IMR-90 (cell line): ENCODE data around the gene PLCH1. TPM values are rescaled to one million over a fixed set of nuclear protein-coding genes. Genes with fewer than 3 reads are reported as not detected.

Experiments used
- ATAC-seq: fragments of 200-7000 bp; cut with Tn5 transposase; 2 replicates; pipeline ENCODE4 v1.9.1; 2020; ENCODE audit warnings: low read depth, mild to moderate bottlenecking, moderate library complexity
- BruUV-seq: library from RNA; stranded (reverse); fragments of 400-500 nt; replicated peaks from 2 replicates; lab custom pipeline; 2021; lab: Mats Ljungman, UMichigan
- CTCF ChIA-PET: fragments of 300-600 bp; formaldehyde crosslinking; extraction: SDS; loops from one replicate; lab custom pipeline; 2021; ENCODE audit warnings: antibody characterized with exemption; lab: Yijun Ruan, JAX
- POLR2A ChIA-PET: fragments of 300-600 bp; sonication (Branson Sonifier 250); formaldehyde crosslinking; loops from one replicate; lab custom pipeline; 2022; ENCODE audit warnings: antibody characterized with exemption; ENCODE audit not compliant: unreplicated experiment; lab: Charles Lee
- DNase-seq: peaks from one replicate; pipeline ENCODE4 v3.0.0; 2013
- H2AFZ ChIP-seq: replicated peaks from 2 replicates; pipeline ENCODE3; 2013; ENCODE audit warnings: low read length, mild to moderate bottlenecking; ENCODE audit not compliant: poor library complexity
- H2AK5ac ChIP-seq: 2 replicates; pipeline ENCODE4 v1.6.1; 2013; ENCODE audit warnings: low read depth, low read length, inconsistent platforms
- H2AK9ac ChIP-seq: replicated peaks from 2 replicates; pipeline ENCODE3; 2013; ENCODE audit warnings: mild to moderate bottlenecking, low read depth, low read length, moderate library complexity; ENCODE audit not compliant: poor library complexity
- H2BK120ac ChIP-seq: 2 replicates; pipeline ENCODE4 v1.6.1; 2013; ENCODE audit warnings: low read depth, low read length, inconsistent platforms
- H2BK15ac ChIP-seq: 3 replicates; pipeline ENCODE4 v1.6.1; 2013; ENCODE audit warnings: low read depth, low read length, inconsistent platforms
- H2BK20ac ChIP-seq: 2 replicates; pipeline ENCODE4 v1.6.1; 2013; ENCODE audit warnings: low read depth, mild to moderate bottlenecking, inconsistent platforms, low read length, moderate library complexity
- H2BK5ac ChIP-seq: 2 replicates; pipeline ENCODE4 v1.6.1; 2013; ENCODE audit warnings: mild to moderate bottlenecking, low read depth, low read length, inconsistent platforms; ENCODE audit not compliant: poor library complexity, severe bottlenecking
- H3K14ac ChIP-seq: replicated peaks from 2 replicates; pipeline ENCODE4 v1.6.1; 2013; ENCODE audit warnings: low read depth, low read length, inconsistent platforms
- H3K18ac ChIP-seq: 2 replicates; pipeline ENCODE4 v1.6.1; 2013; ENCODE audit warnings: low read depth, low read length, control low read depth
- H3K23ac ChIP-seq: 2 replicates; pipeline ENCODE4 v1.6.1; 2013; ENCODE audit warnings: low read depth, low read length, inconsistent platforms
- H3K27ac ChIP-seq: 2 replicates; pipeline ENCODE4 v1.5.1; 2013; ENCODE audit warnings: mild to moderate bottlenecking, control low read depth, low read length; ENCODE audit not compliant: insufficient read depth
- H3K27me3 ChIP-seq: 2 replicates; pipeline ENCODE4 v1.6.1; 2013; ENCODE audit warnings: low read length; ENCODE audit not compliant: control insufficient read depth, insufficient read depth
- H3K36me3 ChIP-seq: 2 replicates; pipeline ENCODE4 v1.6.1; 2013; ENCODE audit warnings: low read length, mixed read lengths; ENCODE audit not compliant: control insufficient read depth, insufficient read depth
- H3K4ac ChIP-seq: 2 replicates; pipeline ENCODE4 v1.6.1; 2013; ENCODE audit warnings: low read depth, low read length, inconsistent platforms
- H3K4me1 ChIP-seq: 2 replicates; pipeline ENCODE4 v1.6.1; 2013; ENCODE audit warnings: low read length, mixed read lengths; ENCODE audit not compliant: control insufficient read depth, insufficient read depth
- H3K4me2 ChIP-seq: 2 replicates; pipeline ENCODE4 v1.6.1; 2013; ENCODE audit warnings: low read depth, mild to moderate bottlenecking, control low read depth, low read length, moderate library complexity
- H3K4me3 ChIP-seq: 2 replicates; pipeline ENCODE4 v1.5.1; 2013; ENCODE audit warnings: low read depth, mild to moderate bottlenecking, control low read depth, low read length, moderate library complexity; ENCODE audit not compliant: insufficient read depth
- H3K56ac ChIP-seq: 2 replicates; pipeline ENCODE4 v1.6.1; 2013; ENCODE audit warnings: low read length, inconsistent platforms; ENCODE audit not compliant: insufficient read depth; ENCODE audit errors: extremely low read depth
- H3K79me1 ChIP-seq, 2 experiments: 2 replicates each; pipeline ENCODE4 v1.6.1; 2013; ENCODE audit warnings: low read length in 2 of 2, inconsistent platforms in 1 of 2, low read depth in 1 of 2
- H3K9ac ChIP-seq: 2 replicates; pipeline ENCODE4 v1.6.1; 2013; ENCODE audit warnings: low read depth, low read length, control low read depth
- H3K9me1 ChIP-seq: 2 replicates; pipeline ENCODE4 v1.6.1; 2013; ENCODE audit warnings: low read length, inconsistent platforms; ENCODE audit not compliant: insufficient read depth
- H3K9me3 ChIP-seq: 2 replicates; pipeline ENCODE4 v1.6.1; 2013; ENCODE audit warnings: low read length; ENCODE audit not compliant: control insufficient read depth, insufficient read depth
- H4K20me1 ChIP-seq: 2 replicates; pipeline ENCODE4 v1.6.1; 2013; ENCODE audit warnings: low read length, inconsistent platforms; ENCODE audit not compliant: insufficient read depth
- H4K5ac ChIP-seq: 2 replicates; pipeline ENCODE4 v1.6.1; 2013; ENCODE audit warnings: mild to moderate bottlenecking, low read depth, low read length, control low read depth
- H4K8ac ChIP-seq, 2 experiments: 2 replicates each; pipeline ENCODE4 v1.6.1; 2013; ENCODE audit warnings: low read depth in 2 of 2, low read length in 2 of 2, control low read depth in 1 of 2, inconsistent platforms in 1 of 2
- H4K91ac ChIP-seq: 2 replicates; pipeline ENCODE4 v1.6.1; 2013; ENCODE audit warnings: low read depth, low read length, inconsistent platforms; ENCODE audit not compliant: insufficient read depth
- BHLHE40 ChIP-seq: fragments of 150-350 bp; IDR thresholded peaks from 2 replicates; pipeline ENCODE4 v1.6.1; 2016; ENCODE audit warnings: mild to moderate bottlenecking, low read depth, low read length
- CEBPB ChIP-seq: IDR thresholded peaks from 2 replicates; pipeline ENCODE4 v1.6.1; 2012; ENCODE audit warnings: low read depth, low read length, improper control_type of control experiment
- MAFK ChIP-seq: IDR thresholded peaks from 2 replicates; pipeline ENCODE4 v1.6.1; 2012; ENCODE audit warnings: low read depth, low read length, improper control_type of control experiment
- NFE2L2 ChIP-seq: fragments of 150-350 bp; IDR thresholded peaks from 2 replicates; pipeline ENCODE4 v1.6.1; 2016; ENCODE audit warnings: low read depth, mild to moderate bottlenecking, low read length
- POLR2A ChIP-seq: IDR thresholded peaks from 2 replicates; pipeline ENCODE4 v1.6.1; 2012; ENCODE audit warnings: mild to moderate bottlenecking, low read depth, low read length
- RCOR1 ChIP-seq: IDR thresholded peaks from 2 replicates; pipeline ENCODE4 v1.6.1; 2012; ENCODE audit warnings: mild to moderate bottlenecking, low read length, improper control_type of control experiment; ENCODE audit not compliant: insufficient replicate concordance
- SMC3 ChIP-seq: fragments of 150-350 bp; IDR thresholded peaks from 2 replicates; pipeline ENCODE4 v1.6.1; 2016; ENCODE audit warnings: low read depth, mild to moderate bottlenecking, antibody characterized with exemption, low read length, moderate library complexity
- WGBS, 2 experiments: methylation state at CpG; one replicate each; pipeline versions ENCODE4 v1.1.5 to v1.1.7; 2013; ENCODE audit warnings: missing lambda C conversion rate in 2 of 2; ENCODE audit not compliant: insufficient read length in 1 of 2; ENCODE audit errors: extremely low coverage in 2 of 2; 5-methylcytosine and 5-hydroxymethylcytosine counted together
- dilution Hi-C: fragments of 300-500 bp; cut with HindIII; formaldehyde crosslinking; loops from one replicate; pipeline ENCODE4 v1.14.3; 2018; ENCODE audit warnings: low sequenced_read_pairs; ENCODE audit not compliant: unreplicated experiment
- in situ Hi-C: fragments of 300-500 bp; cut with MboI; formaldehyde crosslinking; loops from 3 replicates; pipeline ENCODE4 v1.14.3; 2019; ENCODE audit warnings: low sequenced_read_pairs, inconsistent platforms, mixed read lengths
- intact Hi-C: fragments of 100-400 bp; cut with micrococcal nuclease; formaldehyde crosslinking; loops from 2 replicates; pipeline ENCODE4 v1.10.0; 2022
- polyA plus RNA-seq, 3 experiments: library from polyadenylated mRNA; depleted of rRNA; stranded (reverse); fragments of >200 nt; gene quantifications; 2 replicates each; pipeline ENCODE4 v1.2.3, GENCODE V29; 2012; ENCODE audit warnings: low replicate concordance in 1 of 3
- total RNA-seq: library from RNA; depleted of rRNA; stranded (reverse); fragments of >200 nt; gene quantifications from 2 replicates; pipeline ENCODE4 v1.2.3, GENCODE V29; 2012
- TF ChIP-seq, protein P1 (sequence below): fragments of 150-350 bp; IDR thresholded peaks from 2 replicates; pipeline ENCODE4 v1.6.1; 2017; ENCODE audit warnings: mild to moderate bottlenecking, antibody characterized with exemption, low read length, low read depth
- TF ChIP-seq, protein P2 (sequence below): conservative IDR thresholded peaks from 2 replicates; pipeline ENCODE4 v1.5.1; 2012; ENCODE audit warnings: mild to moderate bottlenecking, low read depth, low read length, improper control_type of control experiment

Gene PLCH1
- total and polyA plus RNA-seq, 2 of the 4 experiments (the other 2 are of a cell fraction) = not detected

DNA sequence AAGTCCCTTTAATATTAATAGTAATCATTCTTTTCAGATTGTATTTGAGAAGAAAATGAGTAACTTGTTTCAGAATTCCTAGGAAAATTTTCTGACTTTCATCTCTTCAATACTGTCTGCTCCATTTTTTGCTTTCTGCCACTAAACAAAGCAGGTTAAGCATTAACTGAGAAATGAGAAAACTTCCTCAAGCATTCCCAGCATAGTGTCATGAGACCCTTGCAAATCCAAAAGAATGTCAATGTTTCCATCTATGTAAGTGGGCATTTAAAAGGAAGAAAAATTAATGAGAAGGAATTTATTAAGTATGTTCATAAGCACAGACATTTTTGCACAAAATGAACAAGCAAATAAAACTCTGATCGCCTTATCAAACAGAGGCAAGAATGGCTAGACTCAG is 303.4 kb downstream of the PLCH1 start:
- no peak overlapping the region for H3K14ac ChIP-seq
- no peak overlapping the region for H4K8ac ChIP-seq
- H2BK15ac ChIP-seq = no peak overlapping the region
- ChIA-PET POLR2A (no interaction called here), CTCF (no interaction called here)
- no peaks in the 10 kb centered on the region for H3K27me3 ChIP-seq
- dilution Hi-C loops (no loop called here), intact Hi-C loops (no loop called here), in situ Hi-C loops (no loop called here)
- no peaks in the 10 kb centered on the region for H4K20me1 ChIP-seq
- no peaks in the 10 kb centered on the region for H3K79me1 ChIP-seq
- WGBS, 2 experiments = no CpG with 5 or more reads among the region's 1 CpG
- H3K56ac ChIP-seq = no peak overlapping the region
- H2AK5ac ChIP-seq = no peak overlapping the region
- H3K4me1 ChIP-seq = no peaks in the 10 kb centered on the region
- no peak overlapping the region for H3K18ac ChIP-seq
- no peaks in the 10 kb centered on the region for H3K9me1 ChIP-seq
- H3K4me2 ChIP-seq = no peak overlapping the region
- H2BK5ac ChIP-seq = no peak overlapping the region
- H4K5ac ChIP-seq = no peak overlapping the region
- no peak overlapping the region for H3K9ac ChIP-seq
- no peaks in the 10 kb centered on the region for H3K36me3 ChIP-seq
- ATAC-seq (no peak), DNase-seq (no peak)
- TF ChIP-seq, protein P1, sequence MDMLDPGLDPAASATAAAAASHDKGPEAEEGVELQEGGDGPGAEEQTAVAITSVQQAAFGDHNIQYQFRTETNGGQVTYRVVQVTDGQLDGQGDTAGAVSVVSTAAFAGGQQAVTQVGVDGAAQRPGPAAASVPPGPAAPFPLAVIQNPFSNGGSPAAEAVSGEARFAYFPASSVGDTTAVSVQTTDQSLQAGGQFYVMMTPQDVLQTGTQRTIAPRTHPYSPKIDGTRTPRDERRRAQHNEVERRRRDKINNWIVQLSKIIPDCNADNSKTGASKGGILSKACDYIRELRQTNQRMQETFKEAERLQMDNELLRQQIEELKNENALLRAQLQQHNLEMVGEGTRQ = no peak
- TF ChIP-seq POLR2A = no peak
- no peak for TF ChIP-seq BHLHE40
- no peak for TF ChIP-seq CEBPB
- TF ChIP-seq SMC3 = no peak
- TF ChIP-seq MAFK = no peak
- TF ChIP-seq RCOR1 = no peak
- TF ChIP-seq, protein P2, sequence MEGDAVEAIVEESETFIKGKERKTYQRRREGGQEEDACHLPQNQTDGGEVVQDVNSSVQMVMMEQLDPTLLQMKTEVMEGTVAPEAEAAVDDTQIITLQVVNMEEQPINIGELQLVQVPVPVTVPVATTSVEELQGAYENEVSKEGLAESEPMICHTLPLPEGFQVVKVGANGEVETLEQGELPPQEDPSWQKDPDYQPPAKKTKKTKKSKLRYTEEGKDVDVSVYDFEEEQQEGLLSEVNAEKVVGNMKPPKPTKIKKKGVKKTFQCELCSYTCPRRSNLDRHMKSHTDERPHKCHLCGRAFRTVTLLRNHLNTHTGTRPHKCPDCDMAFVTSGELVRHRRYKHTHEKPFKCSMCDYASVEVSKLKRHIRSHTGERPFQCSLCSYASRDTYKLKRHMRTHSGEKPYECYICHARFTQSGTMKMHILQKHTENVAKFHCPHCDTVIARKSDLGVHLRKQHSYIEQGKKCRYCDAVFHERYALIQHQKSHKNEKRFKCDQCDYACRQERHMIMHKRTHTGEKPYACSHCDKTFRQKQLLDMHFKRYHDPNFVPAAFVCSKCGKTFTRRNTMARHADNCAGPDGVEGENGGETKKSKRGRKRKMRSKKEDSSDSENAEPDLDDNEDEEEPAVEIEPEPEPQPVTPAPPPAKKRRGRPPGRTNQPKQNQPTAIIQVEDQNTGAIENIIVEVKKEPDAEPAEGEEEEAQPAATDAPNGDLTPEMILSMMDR = no peak
- TF ChIP-seq NFE2L2 = no peak
- H2BK20ac ChIP-seq = no peak overlapping the region
- no peak overlapping the region for H2AFZ ChIP-seq
- H3K4ac ChIP-seq = no peak overlapping the region
- no peaks in the 10 kb centered on the region for H3K9me3 ChIP-seq
- no peak overlapping the region for H2AK9ac ChIP-seq
- H3K27ac ChIP-seq = no peak overlapping the region
- H3K4me3 ChIP-seq = no peak overlapping the region
- H4K91ac ChIP-seq = no peak overlapping the region
- no peak overlapping the region for H3K23ac ChIP-seq
- no TSS peak for BruUV-seq
- no peak overlapping the region for H2BK120ac ChIP-seq
